Measurements from ENCODE around the gene SFTPB. TPM values are rescaled to one million over a fixed set of nuclear protein-coding genes. Genes with fewer than 3 reads are reported as not detected.
"Not testable (repeated sequence)": the region's sequence is repeated elsewhere in the genome, so short reads cannot be mapped to it uniquely, and the experiment has no call there.

SFTPB gene
- total RNA-seq, 2 experiments from 2014 or later, result not detected

DNA sequence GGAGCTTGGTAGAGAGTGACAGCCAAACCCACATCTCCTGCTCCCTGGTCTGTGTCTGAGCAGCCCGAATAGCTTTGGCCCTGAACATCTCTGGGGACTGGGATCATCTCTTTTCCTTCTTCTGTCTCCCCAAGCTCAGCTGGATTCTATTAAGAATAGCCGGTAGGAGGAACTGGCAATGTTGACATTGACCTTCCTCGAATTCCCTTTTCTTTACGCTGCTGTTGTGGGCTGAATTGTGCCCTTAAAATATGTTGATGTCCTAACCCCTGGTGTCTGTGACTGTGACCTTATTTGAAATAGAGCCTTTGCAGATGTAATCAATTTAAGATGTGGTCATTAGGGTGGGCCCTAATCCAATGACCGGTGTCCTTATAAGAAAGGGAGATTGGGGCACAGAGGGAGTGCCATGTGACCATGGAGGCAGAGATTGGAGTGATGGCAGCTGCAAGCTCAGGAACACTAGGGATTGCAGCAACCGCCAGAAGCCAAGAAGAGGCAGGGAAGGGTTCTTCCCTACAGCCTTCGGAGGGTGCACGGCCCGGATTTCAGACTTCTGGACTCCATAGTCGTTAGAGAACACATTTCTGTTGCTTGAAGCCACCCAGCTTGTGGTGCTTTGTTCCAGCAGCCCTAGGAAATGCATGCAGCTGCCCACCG lies 5.8 kb upstream of the SFTPB start:
- Mint-ChIP-seq H3K9me3 (ENCODE audit: low read depth) (no peaks in the 10 kb centered on the region), H3K4me1 (no peaks in the 10 kb centered on the region), H3K27ac (no peak overlapping the region), H3K27me3 (no peaks in the 10 kb centered on the region), H3K4me3 (no peak overlapping the region), H3K36me3 (ENCODE audit: low read depth) (no peaks in the 10 kb centered on the region)
- ATAC-seq (no peak), DNase-seq (no peak)
- CTCF ChIA-PET, result interaction anchor here (1.0 to 1.4 kb wide), 3 partner anchors 10 to 362 kb away, joined by 4 to 5 read pairs (median 4); no protein-coding TSS in a partner anchor
- intact Hi-C loops (cut with DNase I, micrococcal nuclease), result no loop called here
- POLR2A ChIA-PET, result no interaction called here

DNA sequence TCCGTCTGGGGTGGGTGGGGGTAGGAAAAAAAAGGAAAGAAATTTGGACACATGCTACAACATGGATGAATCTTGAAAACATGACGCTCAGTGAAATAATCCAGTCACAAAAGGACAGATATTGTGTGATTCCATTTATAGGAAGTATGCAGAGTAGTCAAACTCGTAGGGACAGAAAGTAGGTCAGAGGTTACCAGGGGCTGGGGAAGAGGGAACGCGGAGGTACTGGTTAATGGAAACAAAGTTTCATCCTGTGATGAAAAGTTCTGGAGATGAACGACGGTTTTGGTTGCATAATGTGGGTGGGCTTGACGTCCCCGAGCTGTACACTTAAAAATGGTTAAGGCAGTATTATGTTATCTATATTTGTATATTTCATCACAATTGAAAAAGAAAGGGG lies 4.5 kb upstream of the SFTPB start:
- no peak overlapping the region for H3K27ac Mint-ChIP-seq
- H3K36me3 Mint-ChIP-seq (ENCODE audit: low read depth), result no peaks in the 10 kb centered on the region
- intact Hi-C loops (cut with DNase I, micrococcal nuclease), result no loop called here
- H3K27me3 Mint-ChIP-seq, result no peaks in the 10 kb centered on the region
- ATAC-seq (no peak), DNase-seq (no peak)
- POLR2A ChIA-PET, result interaction anchor here (0.7 kb wide), 1 partner anchor 22 kb away, joined by 3 read pairs; no protein-coding TSS in a partner anchor
- no peaks in the 10 kb centered on the region for H3K4me1 Mint-ChIP-seq
- CTCF ChIA-PET, result interaction anchor here (1.4 kb wide), 1 partner anchor 12 kb away, joined by 5 read pairs; no protein-coding TSS in a partner anchor
- no peaks in the 10 kb centered on the region for H3K9me3 Mint-ChIP-seq (ENCODE audit: low read depth)
- H3K4me3 Mint-ChIP-seq, result no peak overlapping the region

DNA sequence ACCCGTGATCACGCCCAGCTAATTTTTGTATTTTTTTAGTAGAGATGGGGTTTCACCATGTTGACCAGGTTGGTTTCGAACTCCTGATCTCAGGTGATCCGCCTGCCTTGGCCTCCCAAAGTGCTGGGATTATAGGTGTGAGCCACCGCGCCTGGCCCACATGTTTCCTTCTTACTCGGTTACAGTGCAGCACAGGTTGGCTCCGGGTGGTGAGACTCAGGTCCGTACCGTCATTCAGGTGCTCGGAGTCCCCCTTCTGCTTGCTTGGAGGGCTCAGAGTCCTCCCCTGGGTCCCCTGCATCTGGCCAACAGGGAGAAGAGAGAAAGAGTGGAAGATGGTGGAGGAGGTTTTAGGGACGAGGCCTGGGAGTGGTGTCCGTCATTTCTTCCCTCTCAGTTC lies 2.4 kb upstream of the SFTPB start:
- H3K36me3 Mint-ChIP-seq (ENCODE audit: low read depth); H3K27me3 Mint-ChIP-seq; intact Hi-C loops (cut with DNase I, micrococcal nuclease); DNase-seq; H3K9me3 Mint-ChIP-seq (ENCODE audit: low read depth); H3K4me3 Mint-ChIP-seq; POLR2A ChIA-PET; ATAC-seq; H3K4me1 Mint-ChIP-seq; H3K27ac Mint-ChIP-seq: not testable (repeated sequence)
- CTCF ChIA-PET, result interaction anchor here (1.4 kb wide), 1 partner anchor 33 kb away, joined by 8 read pairs; no protein-coding TSS in a partner anchor

DNA sequence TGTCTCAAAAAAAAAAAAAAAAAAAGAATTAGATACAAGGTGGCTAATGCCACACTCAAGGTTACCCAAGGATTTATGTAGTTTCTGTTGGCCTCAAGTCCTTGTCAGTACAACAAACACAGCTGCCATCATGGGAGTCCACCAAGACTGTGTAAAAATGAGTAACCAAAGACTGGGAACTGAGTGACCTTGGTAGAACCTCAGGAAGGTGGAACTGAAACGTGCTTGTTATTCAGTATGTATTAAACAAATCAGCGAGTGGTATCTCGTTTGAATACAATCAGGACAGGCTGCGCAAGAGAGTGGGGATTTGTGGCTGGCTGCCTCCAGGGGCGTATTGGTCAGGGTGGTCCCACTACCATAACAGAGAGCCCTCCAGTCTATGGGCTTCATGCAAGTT lies 1.6 kb upstream of the SFTPB start:
- no peaks in the 10 kb centered on the region for H3K9me3 Mint-ChIP-seq (ENCODE audit: low read depth)
- POLR2A ChIA-PET, result no interaction called here
- H3K27me3 Mint-ChIP-seq, result no peaks in the 10 kb centered on the region
- no peak for ATAC-seq
- no peak for DNase-seq
- intact Hi-C loops (cut with DNase I, micrococcal nuclease), result no loop called here
- no peak overlapping the region for H3K27ac Mint-ChIP-seq
- H3K4me1 Mint-ChIP-seq, result no peaks in the 10 kb centered on the region
- H3K36me3 Mint-ChIP-seq (ENCODE audit: low read depth), result no peaks in the 10 kb centered on the region
- H3K4me3 Mint-ChIP-seq, result no peak overlapping the region
- CTCF ChIA-PET, result interaction anchor here (1.4 kb wide), 1 partner anchor 32 kb away, joined by 8 read pairs; no protein-coding TSS in a partner anchor

DNA sequence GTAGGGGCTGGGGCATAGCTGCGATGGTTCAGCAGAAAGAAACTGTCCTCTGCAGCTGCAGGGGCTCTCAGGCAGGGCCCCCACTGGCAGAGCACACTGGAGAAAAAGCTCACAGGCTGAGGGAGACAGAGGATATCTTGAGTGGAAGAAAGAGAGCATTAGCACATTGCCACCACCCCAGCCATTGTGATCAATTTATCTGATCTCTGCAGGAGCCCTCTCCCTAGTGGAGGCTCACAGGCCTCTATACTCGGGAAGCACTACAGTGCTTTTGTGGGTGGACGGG lies 801 bp upstream of the SFTPB start:
- no peaks in the 10 kb centered on the region for H3K9me3 Mint-ChIP-seq (ENCODE audit: low read depth)
- intact Hi-C loops (cut with DNase I, micrococcal nuclease), result no loop called here
- CTCF ChIA-PET, result interaction anchor here (0.5 kb wide), 1 partner anchor 40 kb away, joined by 3 read pairs; no protein-coding TSS in a partner anchor
- H3K27ac Mint-ChIP-seq, result no peak overlapping the region
- H3K36me3 Mint-ChIP-seq (ENCODE audit: low read depth), result no peaks in the 10 kb centered on the region
- ATAC-seq (no peak), DNase-seq (no peak)
- POLR2A ChIA-PET, result no interaction called here
- no peaks in the 10 kb centered on the region for H3K27me3 Mint-ChIP-seq
- no peak overlapping the region for H3K4me3 Mint-ChIP-seq
- H3K4me1 Mint-ChIP-seq, result no peaks in the 10 kb centered on the region

DNA sequence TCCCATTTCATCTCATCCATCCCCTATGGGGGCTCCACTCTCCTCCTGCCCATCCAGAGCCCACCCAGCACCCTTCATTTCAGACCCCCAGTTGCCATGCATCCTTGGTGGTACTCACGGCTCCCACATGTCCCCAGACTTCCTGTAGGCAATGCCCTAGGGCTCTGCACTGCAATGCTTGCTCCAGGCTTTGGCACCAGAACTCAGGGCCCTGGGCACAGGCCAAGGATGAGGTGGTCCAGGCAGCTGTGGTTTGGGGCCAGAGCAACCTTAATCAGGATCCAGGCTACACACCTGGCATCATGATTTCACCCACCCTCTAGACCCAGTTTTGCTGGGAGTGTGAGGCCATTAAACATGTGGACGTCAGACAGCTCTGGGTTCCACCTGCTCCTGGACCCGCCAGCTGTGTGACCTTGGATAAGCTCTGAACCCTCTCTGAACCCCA lies 414 bp downstream of the SFTPB start:
- intact Hi-C loops (cut with DNase I, micrococcal nuclease), result no loop called here
- DNase-seq (no peak), ATAC-seq (no peak)
- Mint-ChIP-seq H3K4me3 (no peak overlapping the region), H3K27ac (no peak overlapping the region), H3K36me3 (ENCODE audit: low read depth) (no peaks in the 10 kb centered on the region), H3K4me1 (no peaks in the 10 kb centered on the region), H3K9me3 (ENCODE audit: low read depth) (no peaks in the 10 kb centered on the region), H3K27me3 (no peaks in the 10 kb centered on the region)
- ChIA-PET POLR2A (no interaction called here), CTCF (interaction anchor here (1.6 kb wide), 1 partner anchor 9 kb away, joined by 3 read pairs; no protein-coding TSS in a partner anchor)

DNA sequence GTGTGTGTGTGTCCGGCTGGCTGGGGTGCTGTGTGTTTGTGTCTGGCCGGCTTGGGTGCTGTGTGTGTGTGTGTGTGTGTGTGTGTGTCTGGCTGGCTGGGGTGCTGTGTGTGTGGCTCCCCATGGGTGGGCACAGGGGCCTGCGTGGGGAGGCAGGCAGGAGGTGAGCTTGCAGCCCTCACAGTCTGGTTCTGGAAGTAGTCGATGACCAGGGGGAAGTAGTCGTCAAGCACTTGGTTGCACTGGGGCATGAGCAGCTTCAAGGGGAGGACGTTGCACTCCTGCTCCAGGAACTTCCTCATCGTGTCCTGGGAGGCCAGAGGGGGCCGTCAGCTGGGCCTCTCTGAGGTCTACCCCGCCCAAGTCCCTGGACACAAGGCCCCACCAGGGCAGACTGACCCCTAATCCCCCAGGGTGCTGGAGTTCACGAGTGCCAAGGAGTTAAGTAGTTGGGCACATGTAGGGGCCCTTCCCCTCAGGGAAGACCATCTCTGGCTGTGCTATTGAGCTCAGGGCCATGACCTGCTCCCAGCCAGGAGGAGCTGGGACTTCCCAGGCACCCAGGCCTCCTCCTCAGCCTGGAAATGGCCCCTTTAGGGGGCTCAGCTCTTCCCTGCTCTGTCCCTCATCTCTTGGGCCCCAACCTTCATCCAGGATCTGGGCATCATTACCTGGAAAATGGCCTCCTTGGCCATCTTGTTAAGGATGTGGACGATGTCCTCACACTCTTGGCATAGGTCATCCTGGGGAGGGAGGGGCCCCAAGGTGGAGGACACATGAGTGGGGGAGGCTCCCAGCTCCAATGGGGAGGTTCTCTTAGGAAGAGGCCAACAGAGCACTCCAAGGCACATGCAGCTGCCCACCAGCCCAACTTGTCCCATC lies 1.3 kb downstream of the SFTPB start:
- Mint-ChIP-seq H3K36me3 (ENCODE audit: low read depth) (no peaks in the 10 kb centered on the region), H3K9me3 (ENCODE audit: low read depth) (no peaks in the 10 kb centered on the region), H3K27me3 (no peaks in the 10 kb centered on the region), H3K4me3 (no peak overlapping the region), H3K4me1 (no peaks in the 10 kb centered on the region), H3K27ac (no peak overlapping the region)
- ChIA-PET POLR2A (no interaction called here), CTCF (interaction anchor here (0.8 to 1.6 kb wide), 2 partner anchors 8 to 10 kb away, joined by 3 read pairs; no protein-coding TSS in a partner anchor)
- ATAC-seq (no peak), DNase-seq (no peak)
- intact Hi-C loops (cut with DNase I, micrococcal nuclease), result no loop called here

DNA sequence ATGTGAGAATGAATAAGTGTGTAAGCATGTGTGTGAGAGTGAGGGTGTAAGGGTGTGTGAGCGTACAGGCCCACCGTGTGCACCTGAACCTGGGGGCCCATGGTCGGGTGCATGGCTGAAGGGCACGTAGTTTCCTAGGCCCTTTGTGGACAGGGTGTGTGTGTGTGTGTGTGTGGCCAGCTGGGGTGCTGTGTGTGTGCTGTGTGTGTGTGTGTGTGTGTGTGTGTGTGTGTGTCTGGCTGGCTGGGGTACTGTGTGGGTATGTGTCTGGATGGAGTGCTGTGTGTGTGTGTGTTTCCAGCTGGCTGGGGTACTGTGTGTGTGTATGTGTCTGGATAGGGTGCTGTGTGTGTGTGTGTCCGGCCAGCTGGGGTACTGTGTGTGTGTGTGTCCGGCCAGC lies 2.0 kb downstream of the SFTPB start:
- ATAC-seq (no peak), DNase-seq (no peak)
- Mint-ChIP-seq H3K27me3 (no peaks in the 10 kb centered on the region), H3K27ac (no peak overlapping the region), H3K4me3 (no peak overlapping the region), H3K36me3 (ENCODE audit: low read depth) (no peaks in the 10 kb centered on the region), H3K4me1 (no peaks in the 10 kb centered on the region), H3K9me3 (ENCODE audit: low read depth) (no peaks in the 10 kb centered on the region)
- intact Hi-C loops (cut with DNase I, micrococcal nuclease), result no loop called here
- CTCF ChIA-PET, result interaction anchor here (1.6 kb wide), 1 partner anchor 8 kb away, joined by 3 read pairs; no protein-coding TSS in a partner anchor
- POLR2A ChIA-PET, result no interaction called here

DNA sequence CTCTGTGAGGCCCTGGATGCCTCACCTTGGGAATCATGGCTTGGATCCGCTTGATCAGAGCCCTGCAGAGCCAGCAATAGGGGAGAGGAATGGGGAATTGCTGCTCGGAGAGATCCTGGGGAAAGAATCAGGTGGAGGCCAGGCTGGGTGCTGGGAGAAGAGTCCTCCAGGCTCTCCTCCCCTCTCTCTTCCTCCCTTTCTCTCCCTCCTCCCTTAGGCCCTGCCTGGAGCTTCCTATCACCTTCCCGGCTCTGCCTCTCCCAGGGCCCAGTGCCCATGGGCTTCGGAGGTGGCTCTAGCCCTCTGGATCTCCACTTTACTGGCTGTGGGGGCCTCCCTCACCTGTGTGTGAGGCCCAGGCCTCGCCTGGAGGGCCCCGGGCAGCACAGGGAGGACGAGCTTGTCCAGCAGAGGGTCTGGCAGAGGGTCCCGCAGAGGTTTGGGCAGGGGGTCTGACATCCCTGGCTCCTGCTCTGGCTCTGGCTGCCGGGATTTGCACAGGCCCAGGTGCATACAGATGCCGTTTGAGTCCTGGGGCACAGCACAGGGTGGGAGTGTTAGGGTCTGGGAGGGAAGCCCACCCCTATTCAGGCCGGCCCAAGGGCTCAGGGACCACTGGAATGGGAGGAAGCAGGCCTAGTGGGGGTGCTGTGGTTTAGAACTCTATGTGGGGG lies 2.6 kb downstream of the SFTPB start:
- intact Hi-C loops (cut with DNase I, micrococcal nuclease), result no loop called here
- Mint-ChIP-seq H3K27me3 (no peaks in the 10 kb centered on the region), H3K27ac (no peak overlapping the region), H3K4me1 (no peaks in the 10 kb centered on the region), H3K4me3 (no peak overlapping the region), H3K36me3 (ENCODE audit: low read depth) (no peaks in the 10 kb centered on the region), H3K9me3 (ENCODE audit: low read depth) (no peaks in the 10 kb centered on the region)
- ChIA-PET POLR2A (no interaction called here), CTCF (no interaction called here)
- ATAC-seq (no peak), DNase-seq (no peak)

DNA sequence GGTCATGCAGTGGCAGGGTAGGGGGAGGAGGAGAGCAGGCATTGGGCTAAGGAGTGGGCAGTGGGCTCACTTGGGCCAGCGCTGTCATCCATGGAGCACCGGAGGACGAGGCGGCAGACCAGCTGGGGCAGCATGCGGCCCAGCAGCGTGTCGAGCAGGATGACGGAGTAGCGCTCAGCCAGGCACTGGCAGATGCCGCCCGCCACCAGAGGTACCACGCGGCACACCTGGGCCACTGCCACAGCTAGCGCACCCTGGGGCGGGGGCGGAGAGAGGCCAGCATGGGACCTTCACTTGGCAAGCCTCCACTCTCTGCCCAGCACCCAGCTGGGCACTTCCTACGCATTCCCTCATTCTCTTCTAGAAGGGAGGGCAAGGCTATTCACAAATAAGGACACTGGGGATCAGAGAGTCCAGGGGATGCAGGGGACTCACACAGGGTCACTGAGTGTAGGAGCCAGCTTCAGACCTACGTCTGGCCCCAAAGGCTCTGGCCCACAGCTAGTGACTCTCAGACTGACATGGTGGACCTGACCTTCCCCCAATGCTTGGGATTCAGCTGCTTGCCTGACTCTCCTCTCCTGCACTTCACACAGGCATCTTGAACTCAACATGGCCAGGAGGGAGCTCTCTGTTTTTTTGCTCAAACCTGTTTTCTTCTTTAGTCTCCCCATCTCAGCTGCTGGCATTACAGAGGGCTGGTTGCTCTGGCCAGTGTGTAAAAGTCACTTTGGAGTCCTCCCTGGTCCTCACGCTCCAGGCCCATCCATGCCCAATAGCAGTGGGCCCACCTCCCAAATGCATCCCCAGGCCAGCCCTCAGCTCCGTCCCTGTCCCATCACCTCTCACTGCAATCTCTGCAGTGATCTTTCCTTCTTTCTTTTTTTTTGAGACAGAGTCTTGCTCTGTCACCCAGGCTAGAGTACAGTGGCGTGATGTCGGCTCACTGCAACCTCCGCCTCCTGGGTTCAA lies 4.1 kb downstream of the SFTPB start:
- POLR2A ChIA-PET, result no interaction called here
- Mint-ChIP-seq H3K27me3 (no peaks in the 10 kb centered on the region), H3K36me3 (ENCODE audit: low read depth) (no peaks in the 10 kb centered on the region), H3K4me3 (no peak overlapping the region), H3K4me1 (no peaks in the 10 kb centered on the region), H3K27ac (no peak overlapping the region), H3K9me3 (ENCODE audit: low read depth) (no peaks in the 10 kb centered on the region)
- no peak for ATAC-seq
- CTCF ChIA-PET, result interaction anchor here (1.5 kb wide), 1 partner anchor 26 kb away, joined by 4 read pairs; no protein-coding TSS in a partner anchor
- DNase-seq, result no peak
- intact Hi-C loops (cut with DNase I, micrococcal nuclease), result no loop called here

Data from activated CD4-positive, alpha-beta T cell treated with anti-CD3 and anti-CD28 coated beads for 36 hours (primary cell).